NCI-H1092 treated with DMSO at 0.1 percent for 48 hours (cell line): ENCODE measurements around the gene GTF2F2.

Experiments used
- DNase-seq: peaks from one replicate; lab custom pipeline; 2025; lab: John Stamatoyannopoulos, UW

GTF2F2 gene, protein sequence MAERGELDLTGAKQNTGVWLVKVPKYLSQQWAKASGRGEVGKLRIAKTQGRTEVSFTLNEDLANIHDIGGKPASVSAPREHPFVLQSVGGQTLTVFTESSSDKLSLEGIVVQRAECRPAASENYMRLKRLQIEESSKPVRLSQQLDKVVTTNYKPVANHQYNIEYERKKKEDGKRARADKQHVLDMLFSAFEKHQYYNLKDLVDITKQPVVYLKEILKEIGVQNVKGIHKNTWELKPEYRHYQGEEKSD

DNA sequence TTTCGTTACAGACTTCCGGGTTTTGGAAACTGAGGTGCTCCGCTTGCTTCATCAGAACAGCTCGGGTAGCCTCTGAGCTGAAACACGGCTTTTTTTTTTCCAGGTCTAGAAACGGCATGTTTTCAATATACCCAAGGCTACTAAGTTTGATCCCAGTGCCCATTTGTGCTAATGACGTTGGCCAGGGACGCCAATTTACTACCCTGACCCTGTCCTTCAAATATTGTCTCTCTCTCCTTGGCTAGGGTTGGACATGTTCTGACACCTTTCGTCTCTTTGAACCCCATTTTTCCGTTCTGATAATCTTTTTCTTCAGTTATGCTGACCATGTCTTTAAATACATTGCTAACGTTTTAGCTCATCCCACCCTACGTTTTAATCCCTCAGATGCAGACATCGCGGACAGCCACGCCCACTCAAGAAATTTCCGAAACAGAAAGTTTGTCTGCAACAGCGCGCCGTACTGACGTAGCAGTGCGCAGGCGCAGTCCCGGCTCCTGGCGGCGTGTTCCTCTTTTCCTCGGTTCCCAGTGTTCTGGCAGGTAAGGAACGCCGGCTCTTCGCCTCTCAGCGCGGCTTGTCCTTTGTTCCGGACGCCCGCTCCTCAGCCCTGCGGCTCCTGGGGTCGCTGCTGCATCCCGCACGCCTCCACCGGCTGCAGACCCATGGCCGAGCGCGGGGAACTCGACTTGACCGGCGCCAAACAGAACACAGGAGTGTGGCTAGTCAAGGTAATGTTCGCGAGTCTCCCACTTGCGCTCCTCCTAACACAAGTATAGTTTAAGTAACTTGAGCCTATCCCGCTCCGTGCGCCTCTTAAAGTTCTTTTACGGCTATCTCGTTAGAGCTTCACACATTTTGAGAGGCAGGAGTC, at the start of gene GTF2F2:
Gene GTF2F2 (plus strand): TSS at position 520 of the 874 bp plus-strand sequence. CDS start 146 bp downstream, at position 666.
- DNase-seq = peak; percentile 85

- DNase-seq = no peak
Observed at GRCh38 chr13:45073809-45074208, 46.5 kb upstream of the GTF2F2 start.

- DNase-seq = no peak
Observed at GRCh38 chr13:45074721-45075120, 45.6 kb upstream of the GTF2F2 start.

GRCh38 chr13:45078003-45078402, 42.3 kb upstream of the GTF2F2 start:
- DNase-seq = no peak

DNA sequence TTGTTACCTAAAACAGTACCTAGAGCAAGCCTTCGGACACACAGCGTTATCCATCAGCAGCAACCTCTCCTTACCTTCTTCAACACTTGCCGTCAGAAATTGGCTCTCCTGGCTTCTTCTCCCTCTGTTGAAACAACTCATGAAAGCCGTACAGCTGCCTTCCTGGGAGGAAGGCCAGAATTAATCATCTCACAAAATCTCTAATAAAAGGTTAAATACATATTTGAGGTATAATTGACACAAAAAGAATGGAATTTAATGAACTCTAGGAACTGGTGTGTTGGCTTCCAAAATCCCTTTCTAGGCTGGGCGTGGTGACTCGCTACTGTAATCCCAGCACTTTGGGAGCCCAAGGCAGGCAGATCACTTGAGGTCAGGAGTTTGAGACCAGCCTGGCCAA, 37.3 kb upstream of the GTF2F2 start:
- DNase-seq = no peak

DNA sequence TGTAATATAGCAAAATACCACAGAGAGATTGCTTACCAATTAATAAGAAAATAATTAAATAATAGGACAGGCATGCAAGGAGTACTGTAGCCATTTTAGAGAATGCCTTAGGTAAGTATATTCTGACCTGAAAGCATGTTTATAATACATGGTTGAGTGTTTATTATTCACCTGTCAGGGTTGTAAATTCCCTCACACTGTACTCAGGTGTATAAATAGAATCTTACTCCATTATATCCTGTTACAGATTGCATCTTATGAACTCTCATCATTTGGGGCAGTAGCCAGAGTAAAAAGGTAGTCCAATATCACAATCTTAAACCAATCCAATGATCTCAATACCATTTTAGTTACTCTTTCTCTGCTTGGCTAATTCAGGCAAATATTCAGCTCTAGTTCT, 35.8 kb upstream of the GTF2F2 start:
- DNase-seq = no peak

- no peak for DNase-seq
Observed at GRCh38 chr13:45086484-45086883, 33.8 kb upstream of the GTF2F2 start.

DNA sequence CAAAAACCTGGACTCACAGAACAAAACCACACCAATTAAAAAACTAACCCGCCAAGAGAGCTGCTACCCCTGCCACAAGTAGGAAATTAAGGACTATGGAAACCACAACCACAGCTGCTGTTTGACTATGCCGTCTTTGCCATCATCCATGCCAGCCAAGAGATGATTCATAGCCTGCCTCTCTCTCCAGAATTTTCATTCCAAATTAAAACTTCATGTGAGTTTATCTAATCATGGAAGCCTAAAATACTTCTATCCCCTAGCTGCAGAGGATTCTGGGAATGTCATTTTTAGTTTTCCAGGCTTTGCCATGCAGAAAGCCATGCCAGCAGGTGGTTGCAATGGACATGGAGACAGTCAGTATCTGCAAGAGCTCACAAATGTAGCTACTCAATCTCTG, 27.6 kb upstream of the GTF2F2 start:
- DNase-seq = no peak

DNA sequence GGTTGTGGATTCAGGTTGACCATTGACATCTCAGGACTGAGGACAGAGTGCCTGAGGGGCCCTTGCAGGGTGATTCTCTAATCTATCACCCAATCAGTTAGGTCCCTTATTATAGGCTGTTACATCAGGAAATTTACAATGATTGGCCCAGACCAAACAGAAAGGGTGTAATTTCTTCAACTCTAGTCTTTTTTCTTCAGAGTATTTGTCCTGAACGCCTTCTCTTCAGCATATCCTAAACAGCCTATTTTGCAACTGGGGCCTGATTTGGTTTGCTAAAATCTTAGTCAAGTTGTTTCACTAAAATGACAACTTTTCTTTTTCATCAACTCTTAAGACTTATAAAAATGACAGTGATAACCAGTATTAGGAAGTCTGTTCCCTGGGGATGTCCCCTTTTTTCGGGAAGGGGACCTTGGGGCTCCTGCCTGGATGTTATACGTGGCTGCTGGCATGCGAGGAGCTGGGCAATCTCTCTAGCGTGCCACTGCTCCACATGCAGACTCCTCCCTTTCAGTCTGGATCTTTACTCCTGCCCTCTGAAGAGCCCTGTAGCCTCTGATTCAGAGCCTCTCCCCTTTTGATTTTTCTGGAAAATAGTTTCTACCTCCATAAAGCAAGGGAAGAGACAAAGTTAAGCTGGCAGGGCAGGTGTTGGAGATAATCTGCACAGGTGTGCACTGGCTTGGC, 19.6 kb upstream of the GTF2F2 start:
- no peak for DNase-seq

- DNase-seq = no peak
Observed at GRCh38 chr13:45101327-45102018, 18.8 kb upstream of the GTF2F2 start.

- DNase-seq = no peak
Observed at GRCh38 chr13:45102136-45102507, 18.2 kb upstream of the GTF2F2 start.

- no peak for DNase-seq
Observed at GRCh38 chr13:45103449-45103848, 16.9 kb upstream of the GTF2F2 start.

GRCh38 chr13:45104261-45104660, 16.0 kb upstream of the GTF2F2 start:
- DNase-seq = no peak

- no peak for DNase-seq
Observed at GRCh38 chr13:45105895-45106294, 14.4 kb upstream of the GTF2F2 start.

GRCh38 chr13:45107539-45107938, 12.8 kb upstream of the GTF2F2 start:
- DNase-seq = no peak

GRCh38 chr13:45108716-45109101, 11.6 kb upstream of the GTF2F2 start:
- DNase-seq = no peak

GRCh38 chr13:45109102-45109720, 11.1 kb upstream of the GTF2F2 start:
- no peak for DNase-seq

DNA sequence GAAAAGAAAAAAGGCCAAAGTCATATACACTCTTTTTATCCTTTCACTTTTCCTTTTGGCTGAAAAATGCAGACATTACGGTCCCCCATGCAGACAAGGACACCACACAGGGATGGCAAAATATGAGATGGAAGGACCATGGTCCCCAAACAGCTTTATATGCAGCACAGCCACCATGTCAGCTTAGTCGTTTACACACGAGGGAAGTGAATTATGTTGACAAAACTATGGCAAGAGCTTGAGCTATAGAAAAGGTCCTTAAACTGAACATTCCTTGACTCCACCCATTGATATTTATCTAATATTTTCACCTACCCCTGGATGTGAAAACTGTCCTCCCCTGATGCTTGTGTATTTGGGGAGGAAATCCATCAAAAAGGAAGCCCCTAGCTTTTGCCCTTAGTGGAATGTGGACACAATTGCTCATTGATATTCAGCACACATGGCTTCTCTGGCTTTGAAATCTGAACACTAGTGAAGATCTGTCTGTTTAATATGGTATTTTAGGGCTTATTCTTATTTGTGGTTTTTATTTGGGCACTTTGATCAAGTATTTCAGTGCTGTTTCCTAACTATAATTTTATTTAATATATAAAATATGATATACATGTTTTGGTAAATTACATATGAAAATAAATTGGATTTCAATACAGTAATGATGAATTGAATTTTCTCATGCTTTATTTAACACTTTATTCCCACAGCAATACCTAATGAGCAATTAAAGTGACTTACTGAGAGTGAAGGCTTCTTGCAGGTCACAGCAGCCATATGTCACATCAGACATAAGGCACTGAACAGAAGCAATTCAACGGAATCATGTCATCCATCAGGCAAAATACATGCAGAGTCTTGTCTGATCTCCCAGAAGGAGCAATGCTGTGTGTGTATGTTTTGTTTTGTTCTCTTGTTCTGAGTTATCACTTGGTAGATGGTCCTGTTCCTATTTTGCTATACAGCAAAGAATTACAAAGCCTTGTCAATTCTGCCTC, 6.8 kb upstream of the GTF2F2 start:
- DNase-seq = no peak

- no peak for DNase-seq
Observed at GRCh38 chr13:45119469-45119990, 780 bp upstream of the GTF2F2 start.
